GM21619 (cell line): ENCODE data around the gene IL17REL.
"Not testable (repeated sequence)": the region's sequence is repeated elsewhere in the genome, so short reads cannot be mapped to it uniquely, and the experiment has no call there.

Experiments used
- ATAC-seq: cut with Tn5 transposase; IDR thresholded peaks from one replicate; pipeline ENCODE4 v1.9.1; 2021; ENCODE audit not compliant: unreplicated experiment

IL17REL gene

DNA sequence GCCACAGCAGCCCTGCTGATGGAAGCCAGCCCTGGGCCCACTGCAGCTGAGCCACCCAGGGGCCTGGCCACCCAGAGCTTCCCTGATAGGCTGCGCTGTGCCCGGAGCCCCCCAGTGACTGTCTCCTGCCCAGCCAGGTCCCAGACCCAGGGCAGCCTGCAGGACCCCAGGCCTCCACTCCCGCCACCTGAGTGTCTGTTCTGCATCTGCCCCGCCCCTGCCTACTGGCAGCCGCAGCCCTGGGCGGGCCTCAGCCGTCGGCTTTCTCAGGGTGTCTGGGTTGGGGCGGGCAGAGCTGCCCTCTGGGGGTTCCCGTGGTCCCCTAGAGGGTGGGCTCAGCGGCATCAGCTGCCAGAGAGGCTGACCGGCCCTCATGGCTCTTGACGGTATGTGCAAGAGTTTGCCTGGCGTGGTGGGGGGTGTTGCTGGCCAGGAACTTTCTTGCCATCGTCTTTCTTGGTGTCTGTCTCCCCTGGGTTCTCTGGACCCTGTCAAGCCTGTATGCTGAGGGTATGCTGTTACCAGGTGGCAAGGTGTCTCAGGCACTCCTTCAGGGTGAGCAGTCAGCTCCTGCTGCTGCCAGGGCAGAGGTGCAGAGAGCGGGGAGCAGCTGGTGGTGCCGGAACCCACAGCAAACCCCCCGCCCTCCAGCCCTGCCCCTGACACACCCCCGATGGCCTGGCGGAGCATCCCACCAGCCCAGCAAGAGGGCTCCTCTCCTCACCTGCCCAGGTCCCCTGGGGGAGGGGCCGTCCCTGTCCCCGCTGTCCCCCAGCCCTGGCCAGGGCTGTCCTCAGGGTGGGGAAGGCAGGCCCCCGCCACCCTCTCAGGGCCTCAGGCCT, 64.2 kb downstream of the IL17REL start:
- ATAC-seq: no peak

DNA sequence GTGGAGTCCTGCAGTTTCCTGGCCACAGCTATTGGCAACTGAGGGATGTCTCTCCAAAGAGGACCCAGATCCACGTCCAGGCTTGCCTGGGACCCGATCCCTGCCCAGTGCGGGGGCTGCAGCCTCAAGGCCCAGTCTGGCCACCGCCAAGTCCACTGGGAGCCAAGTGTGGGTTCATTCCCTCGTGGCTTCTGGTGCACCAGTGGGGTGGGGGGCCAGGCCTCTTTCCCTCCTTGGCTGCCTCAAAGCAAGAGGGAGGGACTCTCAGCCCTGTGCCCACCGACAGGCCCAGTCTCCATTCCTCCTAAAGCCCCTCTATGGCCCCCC, 65.3 kb downstream of the IL17REL start:
- ATAC-seq: no peak

DNA sequence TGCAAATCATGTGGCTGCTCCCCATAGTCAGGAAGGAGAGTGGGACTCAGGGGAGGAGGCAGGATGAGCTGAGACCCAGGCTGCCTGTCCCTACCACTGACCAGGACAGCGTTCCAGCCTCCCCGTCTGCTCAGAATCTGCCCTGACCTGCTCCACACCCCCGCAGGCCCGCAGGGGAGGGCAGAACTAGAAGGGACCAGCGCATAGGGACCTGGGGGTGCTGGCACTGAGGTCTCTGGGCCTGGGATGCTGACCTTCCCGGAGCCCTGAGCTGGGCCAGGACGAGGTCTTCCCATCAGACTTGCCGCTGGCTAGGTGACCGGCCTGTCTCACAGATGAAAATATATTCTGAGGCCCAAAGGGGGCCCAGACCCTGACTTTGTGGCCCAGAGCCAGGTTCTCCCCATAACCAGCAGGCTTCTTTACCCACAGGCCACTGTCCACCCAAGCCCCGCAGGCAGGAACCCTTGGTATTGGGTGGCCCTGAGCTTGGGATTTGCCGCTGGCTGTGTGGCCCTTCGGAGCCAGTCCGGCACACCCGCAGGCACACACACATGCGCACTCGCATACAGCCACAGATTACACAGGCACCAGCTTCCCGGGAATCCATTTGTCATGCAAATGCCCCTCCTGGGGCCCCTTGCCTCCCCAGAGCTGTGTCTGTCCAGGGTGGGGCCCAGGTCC, 65.8 kb downstream of the IL17REL start:
- ATAC-seq: no peak

DNA sequence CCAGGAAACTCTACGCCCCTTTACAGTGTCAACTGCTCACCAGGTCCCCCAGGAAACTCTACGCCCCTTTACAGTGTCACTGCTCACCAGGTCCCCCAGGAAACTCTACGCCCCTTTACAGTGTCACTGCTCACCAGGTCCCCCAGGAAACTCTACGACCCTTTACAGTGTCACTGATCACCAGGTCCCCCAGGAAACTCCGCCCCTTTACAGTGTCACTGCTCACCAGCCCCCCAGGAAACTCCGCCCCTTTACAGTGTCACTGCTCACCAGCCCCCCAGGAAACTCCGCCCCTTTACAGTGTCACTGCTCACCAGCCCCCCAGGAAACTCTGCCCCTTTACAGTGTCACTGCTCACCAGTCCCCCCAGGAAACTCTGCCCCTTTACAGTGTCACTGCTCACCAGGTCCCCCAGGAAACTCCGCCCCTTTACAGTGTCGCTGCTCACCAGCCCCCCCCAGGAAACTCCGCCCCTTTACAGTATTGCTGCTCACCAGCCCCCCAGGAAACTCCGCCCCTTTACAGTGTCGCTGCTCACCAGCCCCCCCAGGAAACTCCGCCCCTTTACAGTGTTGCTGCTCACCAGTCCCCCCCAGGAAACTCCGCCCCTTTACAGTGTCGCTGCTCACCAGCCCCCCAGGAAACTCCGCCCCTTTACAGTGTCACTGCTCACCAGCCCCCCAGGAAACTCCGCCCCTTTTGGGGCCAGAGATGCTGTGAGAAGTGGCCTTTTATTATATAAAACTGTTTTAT, 67.3 kb downstream of the IL17REL start:
- not testable (repeated sequence) for ATAC-seq
